HepG2 (cell line): ENCODE measurements around the gene C7orf57. TPM values are rescaled to one million over a fixed set of nuclear protein-coding genes. Genes with fewer than 3 reads are reported as not detected.
A peak's percentile ranks its signal among the peaks of the same experiment; 100 is the strongest.

ENCODE experiments used
- ATRX ChIP-seq: sonication (generic); formaldehyde crosslinking; IDR thresholded peaks from 2 replicates; pipeline ENCODE4 v1.4.0; 2020; ENCODE audit warnings: missing genetic modification reagents, borderline replicate concordance
- CCDC6 ChIP-seq: sonication (generic); formaldehyde crosslinking; IDR thresholded peaks from 2 replicates; pipeline ENCODE4 v1.8.1; 2022; ENCODE audit warnings: mild to moderate bottlenecking, missing genetic modification reagents, moderate library complexity
- CENPT ChIP-seq: sonication (generic); formaldehyde crosslinking; IDR thresholded peaks from 2 replicates; pipeline ENCODE4 v1.8.0; 2022; ENCODE audit warnings: low read depth, mild to moderate bottlenecking, moderate library complexity, missing genetic modification reagents
- HNF4A ChIP-seq: sonication (generic); formaldehyde crosslinking; IDR thresholded peaks from 2 replicates; pipeline ENCODE4 v1.4.0; 2020; ENCODE audit warnings: missing genetic modification reagents
- HNRNPK ChIP-seq: fragments of 200-400 bp; formaldehyde crosslinking; IDR thresholded peaks from 2 replicates; pipeline ENCODE4 v1.6.1; 2018; ENCODE audit warnings: low read length, low read depth, moderate library complexity, mild to moderate bottlenecking; ENCODE audit not compliant: poor library complexity, severe bottlenecking
- MEF2D ChIP-seq: sonication (generic); formaldehyde crosslinking; IDR thresholded peaks from 2 replicates; pipeline ENCODE4 v1.5.1; 2020; ENCODE audit warnings: mild to moderate bottlenecking, missing genetic modification reagents
- POLR2G ChIP-seq: fragments of 200-400 bp; formaldehyde crosslinking; IDR thresholded peaks from 2 replicates; pipeline ENCODE4 v1.6.1; 2018; ENCODE audit warnings: mild to moderate bottlenecking, low read depth, low read length, moderate library complexity
- YEATS4 ChIP-seq: sonication (generic); formaldehyde crosslinking; IDR thresholded peaks from 2 replicates; pipeline ENCODE4 v1.4.0; 2020; ENCODE audit warnings: missing genetic modification reagents, borderline replicate concordance
- ZBTB38 ChIP-seq: sonication (generic); formaldehyde crosslinking; IDR thresholded peaks from 2 replicates; pipeline ENCODE4 v1.5.1; 2020; ENCODE audit warnings: mild to moderate bottlenecking, missing genetic modification reagents
- ZFP90 ChIP-seq: sonication (generic); formaldehyde crosslinking; IDR thresholded peaks from 2 replicates; pipeline ENCODE4 v1.8.0; 2022; ENCODE audit warnings: missing genetic modification reagents, mild to moderate bottlenecking, inconsistent platforms, borderline replicate concordance
- ZGPAT ChIP-seq: IDR thresholded peaks from 2 replicates; pipeline ENCODE4 v1.6.1; 2016; ENCODE audit warnings: mild to moderate bottlenecking
- ZMAT3 ChIP-seq: sonication (generic); formaldehyde crosslinking; conservative IDR thresholded peaks from 2 replicates; pipeline ENCODE4 v1.7.0; 2021; ENCODE audit warnings: missing genetic modification reagents
- ZNF207 ChIP-seq: fragments of 450-650 bp; IDR thresholded peaks from 2 replicates; pipeline ENCODE4 v1.6.1; 2016; ENCODE audit warnings: antibody characterized with exemption, borderline replicate concordance
- ZNF253 ChIP-seq: sonication (generic); formaldehyde crosslinking; IDR thresholded peaks from 2 replicates; pipeline ENCODE4 v1.8.0; 2022; ENCODE audit warnings: mild to moderate bottlenecking, missing genetic modification reagents, borderline replicate concordance
- ZNF33B ChIP-seq: sonication (generic); formaldehyde crosslinking; IDR thresholded peaks from 2 replicates; pipeline ENCODE4 v1.5.1; 2020; ENCODE audit warnings: mild to moderate bottlenecking, missing genetic modification reagents
- ZNF382 ChIP-seq: sonication (generic); formaldehyde crosslinking; IDR thresholded peaks from 2 replicates; pipeline ENCODE4 v1.5.0; 2020; ENCODE audit warnings: missing genetic modification reagents, mild to moderate bottlenecking, borderline replicate concordance
- polyA plus RNA-seq, 8 experiments: library from polyadenylated mRNA; depleted of rRNA in 3 of 8; stranded (reverse) in 7 of 8; unstranded in 1 of 8; fragments of >200 nt; fragmentation: Illumina TruSeq in 4 of 8; extraction: Trizol in 4 of 8; gene quantifications; 2 replicates each; pipeline versions ENCODE4 v1.2.1 to v1.2.3, GENCODE V29; 2011 to 2016; ENCODE audit warnings: low read depth in 4 of 8, missing spikeins in 1 of 8, mixed read lengths in 1 of 8; ENCODE audit not compliant: insufficient read depth in 1 of 8
- total RNA-seq, 5 experiments: library from RNA; depleted of rRNA; stranded (reverse); fragments of >200 nt; fragmentation: Illumina TruSeq; extraction: Trizol; gene quantifications; 2 replicates each; pipeline ENCODE4 v1.2.3, GENCODE V29; 2016; ENCODE audit warnings: low read depth in 1 of 5
- TF ChIP-seq, protein P1 (sequence below): sonication (generic); formaldehyde crosslinking; IDR thresholded peaks from 2 replicates; pipeline ENCODE4 v1.9.0; 2021; ENCODE audit warnings: missing genetic modification reagents, borderline replicate concordance
- TF ChIP-seq, protein P2 (sequence below): sonication (generic); formaldehyde crosslinking; IDR thresholded peaks from 2 replicates; pipeline ENCODE4 v1.4.0; 2020; ENCODE audit warnings: missing genetic modification reagents
- TF ChIP-seq, protein P3 (sequence below): sonication (generic); formaldehyde crosslinking; IDR thresholded peaks from 2 replicates; pipeline ENCODE4 v1.8.1; 2023; ENCODE audit warnings: missing genetic modification reagents, mild to moderate bottlenecking, borderline replicate concordance

The C7orf57 gene
- total and polyA plus RNA-seq, 2 of the 13 experiments (the other 11 are each of a cell fraction or from before 2014, with no cell fraction given): not detected

DNA sequence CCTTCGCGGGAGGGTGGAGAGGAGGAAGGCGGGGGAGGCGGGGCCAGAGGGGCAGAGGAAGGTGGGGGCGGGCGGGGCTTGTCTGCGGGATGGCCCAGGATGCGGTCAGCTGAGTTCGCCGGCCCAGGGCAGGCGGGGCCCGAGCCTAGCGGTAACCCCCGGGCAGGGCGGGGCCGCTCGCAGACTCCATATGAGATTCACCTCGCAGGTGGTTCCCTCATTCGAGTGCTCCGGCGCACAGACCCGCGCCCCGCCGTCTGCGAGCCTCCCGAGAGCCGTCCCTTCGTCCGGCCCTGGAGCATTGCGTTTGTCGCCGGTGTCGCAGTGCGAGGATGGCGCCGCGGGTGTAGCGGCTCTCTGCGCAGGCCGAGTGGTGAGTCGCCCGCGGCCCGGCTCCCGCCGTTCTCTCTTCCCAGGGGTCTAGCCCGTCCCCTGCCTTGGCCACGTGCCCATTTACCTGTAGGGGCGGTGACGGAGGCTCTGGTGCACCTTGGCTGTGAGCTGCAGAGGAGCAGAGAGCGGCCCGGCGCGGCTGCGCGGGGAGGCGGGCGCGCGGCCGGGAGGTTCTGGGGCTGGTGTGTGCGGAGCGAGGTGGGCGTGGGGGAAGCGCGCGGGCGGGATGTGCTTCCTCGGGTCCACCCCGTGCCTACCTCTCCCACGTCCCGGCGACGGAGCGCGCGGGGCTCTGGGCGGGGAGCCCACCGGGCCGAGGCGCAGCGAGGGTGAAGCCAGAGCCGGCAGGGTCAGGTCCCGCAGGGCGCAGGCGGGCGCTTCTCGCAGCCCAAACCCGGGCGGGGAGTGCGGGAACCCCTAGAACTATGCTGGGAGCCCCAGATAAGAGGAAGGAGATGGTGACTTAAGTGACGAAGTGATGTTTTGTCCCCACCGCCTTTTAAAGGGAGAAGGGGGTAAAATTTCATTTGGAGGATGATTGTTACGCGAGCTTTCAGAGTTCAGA lies 54.0 kb downstream of the C7orf57 start, which contains the start of gene UPP1 (continued):
- TF ChIP-seq, protein P1, sequence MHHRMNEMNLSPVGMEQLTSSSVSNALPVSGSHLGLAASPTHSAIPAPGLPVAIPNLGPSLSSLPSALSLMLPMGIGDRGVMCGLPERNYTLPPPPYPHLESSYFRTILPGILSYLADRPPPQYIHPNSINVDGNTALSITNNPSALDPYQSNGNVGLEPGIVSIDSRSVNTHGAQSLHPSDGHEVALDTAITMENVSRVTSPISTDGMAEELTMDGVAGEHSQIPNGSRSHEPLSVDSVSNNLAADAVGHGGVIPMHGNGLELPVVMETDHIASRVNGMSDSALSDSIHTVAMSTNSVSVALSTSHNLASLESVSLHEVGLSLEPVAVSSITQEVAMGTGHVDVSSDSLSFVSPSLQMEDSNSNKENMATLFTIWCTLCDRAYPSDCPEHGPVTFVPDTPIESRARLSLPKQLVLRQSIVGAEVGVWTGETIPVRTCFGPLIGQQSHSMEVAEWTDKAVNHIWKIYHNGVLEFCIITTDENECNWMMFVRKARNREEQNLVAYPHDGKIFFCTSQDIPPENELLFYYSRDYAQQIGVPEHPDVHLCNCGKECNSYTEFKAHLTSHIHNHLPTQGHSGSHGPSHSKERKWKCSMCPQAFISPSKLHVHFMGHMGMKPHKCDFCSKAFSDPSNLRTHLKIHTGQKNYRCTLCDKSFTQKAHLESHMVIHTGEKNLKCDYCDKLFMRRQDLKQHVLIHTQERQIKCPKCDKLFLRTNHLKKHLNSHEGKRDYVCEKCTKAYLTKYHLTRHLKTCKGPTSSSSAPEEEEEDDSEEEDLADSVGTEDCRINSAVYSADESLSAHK: no peak
- no peak for TF ChIP-seq HNF4A (CRISPR knock-in tag)
- peak; percentile 28; the same call in 1 of the 2 replicates for TF ChIP-seq ZGPAT (CRISPR knock-in tag)
- TF ChIP-seq HNRNPK: peak; percentile 82
- TF ChIP-seq ZBTB38 (CRISPR knock-in tag): no peak; the same call in none of the 2 replicates
- TF ChIP-seq, protein P2, sequence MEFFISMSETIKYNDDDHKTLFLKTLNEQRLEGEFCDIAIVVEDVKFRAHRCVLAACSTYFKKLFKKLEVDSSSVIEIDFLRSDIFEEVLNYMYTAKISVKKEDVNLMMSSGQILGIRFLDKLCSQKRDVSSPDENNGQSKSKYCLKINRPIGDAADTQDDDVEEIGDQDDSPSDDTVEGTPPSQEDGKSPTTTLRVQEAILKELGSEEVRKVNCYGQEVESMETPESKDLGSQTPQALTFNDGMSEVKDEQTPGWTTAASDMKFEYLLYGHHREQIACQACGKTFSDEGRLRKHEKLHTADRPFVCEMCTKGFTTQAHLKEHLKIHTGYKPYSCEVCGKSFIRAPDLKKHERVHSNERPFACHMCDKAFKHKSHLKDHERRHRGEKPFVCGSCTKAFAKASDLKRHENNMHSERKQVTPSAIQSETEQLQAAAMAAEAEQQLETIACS: peak; percentile 34; the same call in 1 of the 2 replicates
- TF ChIP-seq ZFP90: peak; percentile 77; the same call in 1 of the 2 replicates
- TF ChIP-seq MEF2D (CRISPR knock-in tag): no peak
- peak; percentile 74 for TF ChIP-seq CCDC6 (CRISPR knock-in tag)
- no peak for TF ChIP-seq ZNF33B (CRISPR knock-in tag)
- peak; percentile 58; the same call in 1 of the 2 replicates for TF ChIP-seq YEATS4 (CRISPR knock-in tag)
- TF ChIP-seq, protein P3, sequence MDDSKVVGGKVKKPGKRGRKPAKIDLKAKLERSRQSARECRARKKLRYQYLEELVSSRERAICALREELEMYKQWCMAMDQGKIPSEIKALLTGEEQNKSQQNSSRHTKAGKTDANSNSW (CRISPR knock-in tag): no peak
- no peak for TF ChIP-seq ZNF207
- TF ChIP-seq ATRX (CRISPR knock-in tag): no peak
- TF ChIP-seq ZMAT3 (CRISPR knock-in tag): no peak
- no peak for TF ChIP-seq ZNF382
- no peak for TF ChIP-seq CENPT (CRISPR knock-in tag)
- TF ChIP-seq ZNF253 (CRISPR knock-in tag): no peak
- TF ChIP-seq POLR2G: no peak
